Endothelial cell of umbilical vein (primary cell): ENCODE measurements around the gene ITGB3BP. TPM values are rescaled to one million over a fixed set of nuclear protein-coding genes. Genes with fewer than 3 reads are reported as not detected.
"Not testable (repeated sequence)": the region's sequence is repeated elsewhere in the genome, so short reads cannot be mapped to it uniquely, and the experiment has no call there.

Experiments used
- Bru-seq: library from RNA; stranded (reverse); fragments of 400-500 nt; gene quantifications from one replicate; lab custom pipeline; 2021; lab: Mats Ljungman, UMichigan
- BruChase-seq, 2 experiments: library from RNA; stranded (reverse); fragments of 400-500 nt; gene quantifications; one replicate each; lab custom pipeline; 2021; lab: Mats Ljungman, UMichigan
- BruUV-seq: library from RNA; stranded (reverse); fragments of 400-500 nt; replicated peaks from 2 replicates; lab custom pipeline; 2021; lab: Mats Ljungman, UMichigan
- CTCF ChIA-PET: fragments of 300-600, 350-600 bp; sonication (Branson Sonifier 250); formaldehyde crosslinking; loops from one replicate; lab custom pipeline; 2021; ENCODE audit warnings: antibody characterized with exemption, inconsistent platforms; lab: Charles Lee
- POLR2A ChIA-PET: fragments of 300-600, 350-600 bp; sonication (Branson Sonifier 250); formaldehyde crosslinking; loops from one replicate; lab custom pipeline; 2021; ENCODE audit warnings: antibody characterized with exemption, inconsistent platforms; lab: Charles Lee
- DNase-seq: peaks from one replicate; pipeline ENCODE4 v3.0.0-alpha.2; 2011; ENCODE audit warnings: low read depth, low spot score
- FAIRE-seq: peaks from 2 replicates; lab custom pipeline; 2011; peaks lifted over from hg19 to GRCh38; lab: Jason Lieb, UNC
- H2AFZ ChIP-seq: 2 replicates; pipeline ENCODE4 v1.6.0; 2012; ENCODE audit warnings: low read depth, low read length, control low read depth, inconsistent platforms
- H3K27ac ChIP-seq: 2 replicates; pipeline ENCODE4 v1.5.1; 2011; ENCODE audit warnings: low read depth, mild to moderate bottlenecking, control low read depth, low read length, moderate library complexity; ENCODE audit not compliant: insufficient read depth
- H3K27me3 ChIP-seq, 2 experiments: 2 replicates each; pipeline versions ENCODE4 v1.6.0 to v1.6.1; 2011; ENCODE audit warnings: low read length in 2 of 2, mixed read lengths in 1 of 2; ENCODE audit not compliant: control insufficient read depth in 2 of 2, insufficient read depth in 2 of 2
- H3K36me3 ChIP-seq, 2 experiments: 2 replicates in 1 of 2; 3 replicates in 1 of 2; pipeline ENCODE4 v1.5.1; 2011; ENCODE audit warnings: low read length in 2 of 2, mild to moderate bottlenecking in 1 of 2, moderate library complexity in 1 of 2; ENCODE audit not compliant: control insufficient read depth in 2 of 2, insufficient read depth in 2 of 2; ENCODE audit errors: extremely low read depth in 1 of 2
- H3K4me1 ChIP-seq: 3 replicates; pipeline ENCODE4 v1.5.1; 2011; ENCODE audit warnings: mild to moderate bottlenecking, low read length; ENCODE audit not compliant: control insufficient read depth, insufficient read depth; ENCODE audit errors: extremely low read depth
- H3K4me2 ChIP-seq: 2 replicates; pipeline ENCODE4 v1.6.1; 2011; ENCODE audit warnings: low read length, control low read depth, mixed read lengths; ENCODE audit not compliant: insufficient read depth
- H3K4me3 ChIP-seq, 3 experiments: fragments of 200-600 bp in 1 of 3; sonication (generic), shearing (Covaris generic) in 1 of 3; replicated peaks in 1 of 3; 2 replicates each; pipeline ENCODE4 v1.5.1; 2011 to 2016; ENCODE audit warnings: control low read depth in 3 of 3, low read length in 3 of 3, mild to moderate bottlenecking in 2 of 3, inconsistent platforms in 1 of 3, low read depth in 1 of 3, moderate library complexity in 1 of 3; ENCODE audit not compliant: insufficient read depth in 1 of 3
- H3K79me2 ChIP-seq: 2 replicates; pipeline ENCODE4 v1.6.0; 2012; ENCODE audit warnings: low read length, inconsistent platforms; ENCODE audit not compliant: control insufficient read depth, insufficient read depth
- H3K9ac ChIP-seq: replicated peaks from 2 replicates; pipeline ENCODE3; 2011; ENCODE audit warnings: low read length, control low read depth; ENCODE audit not compliant: insufficient read depth; ENCODE audit errors: extremely low read depth
- H3K9me1 ChIP-seq: replicated peaks from 3 replicates; pipeline ENCODE4 v1.6.0; 2011; ENCODE audit warnings: mild to moderate bottlenecking, low read length; ENCODE audit not compliant: control insufficient read depth, insufficient read depth; ENCODE audit errors: extremely low read depth
- H3K9me3 ChIP-seq: replicated peaks from 2 replicates; pipeline ENCODE4 v1.5.1; 2012; ENCODE audit warnings: low read length, inconsistent platforms; ENCODE audit not compliant: control insufficient read depth, insufficient read depth
- H4K20me1 ChIP-seq: replicated peaks from 2 replicates; pipeline ENCODE3; 2011; ENCODE audit warnings: mild to moderate bottlenecking, low read length; ENCODE audit not compliant: control insufficient read depth, insufficient read depth; ENCODE audit errors: extremely low read depth
- CTCF ChIP-seq, 2 donors: IDR thresholded peaks; 1 replicate in 1 of 2; 2 replicates in 1 of 2; pipeline ENCODE4 v1.5.1; 2011; ENCODE audit warnings: low read length in 2 of 2, mild to moderate bottlenecking in 2 of 2, moderate library complexity in 2 of 2, control low read depth in 1 of 2, inconsistent platforms in 1 of 2, low read depth in 1 of 2; ENCODE audit not compliant: insufficient read depth in 1 of 2; ENCODE audit errors: extremely low read depth in 1 of 2
- EZH2 ChIP-seq: IDR thresholded peaks from 2 replicates; pipeline ENCODE4 v1.6.1; 2012; ENCODE audit warnings: borderline replicate concordance, low read depth, mild to moderate bottlenecking, moderate library complexity, low read length, inconsistent platforms; ENCODE audit not compliant: severe bottlenecking
- FOS ChIP-seq: IDR thresholded peaks from 2 replicates; pipeline ENCODE4 v1.6.1; 2011; ENCODE audit warnings: mild to moderate bottlenecking, low read length, moderate library complexity, borderline replicate concordance; ENCODE audit not compliant: insufficient read depth
- GATA2 ChIP-seq: IDR thresholded peaks from 2 replicates; pipeline ENCODE4 v1.7.0; 2011; ENCODE audit warnings: low read depth, mild to moderate bottlenecking, moderate library complexity, mixed read lengths, low read length; ENCODE audit not compliant: insufficient read length, insufficient read depth
- JUN ChIP-seq: IDR thresholded peaks from 2 replicates; pipeline ENCODE4 v1.6.1; 2011; ENCODE audit warnings: borderline replicate concordance, low read depth; ENCODE audit not compliant: insufficient read length, insufficient read depth
- MAX ChIP-seq: IDR thresholded peaks from 2 replicates; pipeline ENCODE4 v1.6.1; 2011; ENCODE audit not compliant: insufficient read depth, insufficient read length
- MYC ChIP-seq: IDR thresholded peaks from one replicate; pipeline ENCODE4 v1.6.1; 2011; ENCODE audit warnings: mild to moderate bottlenecking, low read depth, low read length
- POLR2A ChIP-seq: IDR thresholded peaks from 2 replicates; pipeline ENCODE4 v1.6.1; 2012; ENCODE audit warnings: low read depth, mild to moderate bottlenecking, control low read depth, low read length
- POLR2AphosphoS5 ChIP-seq: IDR thresholded peaks from 2 replicates; pipeline ENCODE4 v1.6.1; 2012; ENCODE audit warnings: low read depth, mild to moderate bottlenecking, control low read depth, low read length, moderate library complexity; ENCODE audit not compliant: insufficient read depth
- dilution Hi-C: fragments of 300-500 bp; cut with MboI; formaldehyde crosslinking; loops from one replicate; pipeline ENCODE4 v1.15.0; 2019; ENCODE audit warnings: low sequenced_read_pairs; ENCODE audit not compliant: extremely low pct_ligation_motif_present
- intact Hi-C: fragments of 100-400 bp; cut with micrococcal nuclease; formaldehyde crosslinking; loops from one replicate; pipeline ENCODE4 v1.10.0; 2022
- long read RNA-seq: library from polyadenylated mRNA; stranded (forward); transcript quantifications from one replicate; pipeline ENCODE4 v2.0.0, GENCODE V29; 2021
- polyA minus RNA-seq, 3 experiments: library from RNA; depleted of rRNA, polyadenylated mRNA; stranded (reverse); fragments of >200 nt; gene quantifications; 1 replicate in 1 of 3; 2 replicates in 2 of 3; pipeline ENCODE4 v1.2.3, GENCODE V29; 2011
- polyA plus RNA-seq, 4 experiments: library from polyadenylated mRNA; depleted of rRNA in 3 of 4; stranded (reverse) in 3 of 4; unstranded in 1 of 4; fragments of >200 nt; gene quantifications; 2 replicates each; pipeline versions ENCODE4 v1.2.1 to v1.2.3, GENCODE V29; 2011 to 2012; ENCODE audit warnings: missing spikeins in 1 of 4
- total RNA-seq: library from RNA; stranded (reverse); gene quantifications from 2 replicates; pipeline ENCODE4 v1.2.3, GENCODE V29; 2021

The ITGB3BP gene
- 24.4 and 26.6 TPM in 2 replicates for total RNA-seq
- 5.0 and 5.3 TPM in 2 replicates for polyA plus RNA-seq
- 15.5 and 17.5 TPM in 2 replicates for polyA plus RNA-seq (2011; cell fraction: cytosol; rRNA removed)
- 21.0 and 31.7 TPM in 2 replicates for polyA plus RNA-seq (2011; cell fraction: nucleus; rRNA removed)
- 16.4 and 31.9 TPM in 2 replicates for polyA plus RNA-seq (2012)
- 4.0 and 6.2 TPM in 2 replicates for polyA minus RNA-seq
- polyA minus RNA-seq (2011; cell fraction: cytosol; rRNA and poly(A)+ RNA removed): 6.8 TPM
- 14.3 and 22.9 TPM in 2 replicates for polyA minus RNA-seq (2011; cell fraction: nucleus; rRNA and poly(A)+ RNA removed)
- percentile 67 among the genes with signal in this experiment for Bru-seq, nascent RNA
- BruChase-seq, experiment 1, labeled RNA remaining after a 6-hour chase: percentile 50 among the genes with signal in this experiment
- percentile 61 among the genes with signal in this experiment for BruChase-seq, experiment 2, labeled RNA remaining after a 2-hour chase
- long read RNA-seq, transcript ITGB3BP-212 (10 exons, 1,285 nt): minor isoform, 5 of 96 reads
- long read RNA-seq, transcript ITGB3BP-201 (9 exons, 948 nt): major isoform, 40 of 96 reads
- long read RNA-seq, partial matches to known transcripts: 4 of 96 reads
- long read RNA-seq, other reads (novel, unspliced or antisense): 43 of 96 reads

- H3K4me1 ChIP-seq: peaks cover 13% of the 10 kb centered on the region
Observed at GRCh38 chr1:63522891-63523728, at the start of gene ITGB3BP, which contains the start of gene EFCAB7. ITGB3BP (minus strand) TSS chr1:63523225; CDS start chr1:63523133, 92 bp downstream. EFCAB7 (plus strand) TSS chr1:63523525; CDS start chr1:63525573, 2,048 bp downstream.

GRCh38 chr1:63572686-63573085 is 49.7 kb upstream of the ITGB3BP start:
- H3K9me3 ChIP-seq, dilution Hi-C loops, FAIRE-seq, H3K9ac ChIP-seq, BruUV-seq, intact Hi-C loops, H3K9me1 ChIP-seq, H3K79me2 ChIP-seq, DNase-seq, POLR2A ChIA-PET, H4K20me1 ChIP-seq, H2AFZ ChIP-seq, H3K27me3 ChIP-seq, H3K36me3 ChIP-seq, H3K4me3 ChIP-seq, H3K27ac ChIP-seq, H3K4me1 ChIP-seq, H3K4me2 ChIP-seq: not testable (repeated sequence)
- CTCF ChIA-PET: interaction anchor here (1.4 kb wide), 1 partner anchor 674 kb away, joined by 3 read pairs; no protein-coding TSS in a partner anchor

More at GRCh38 chr1:63522891-63523728, at the start of gene ITGB3BP, which contains the start of gene EFCAB7:
- Histone ChIP-seq H3K27me3 (no peaks in the 10 kb centered on the region), H3K27ac (peak within 1 kb of the TSS; percentile 82), H3K4me2 (peak within 1 kb of the TSS; percentile 91), H3K9me3 (no peaks in the 10 kb centered on the region), H3K9ac (peak within 1 kb of the TSS; percentile 87), H2AFZ (peak within 1 kb of the TSS; percentile 86), H3K79me2 (peaks cover 11% of the 10 kb centered on the region), H3K9me1 (no peaks in the 10 kb centered on the region), H3K4me3 (peak within 1 kb of the TSS; percentile 55 to 95 (median 75)), H3K36me3 (no peaks in the 10 kb centered on the region), H4K20me1 (no peaks in the 10 kb centered on the region)
- FAIRE-seq: peak; percentile 79
- peak; percentile 91 for DNase-seq
- TF ChIP-seq FOS (no peak), POLR2A (peak; percentile 72), CTCF (IDR thresholded peaks at IDR 0.05; ENCODE audit: extremely low read depth in 1 of 2, insufficient read depth in 1 of 2, low read depth in 1 of 2, low read length in 2 of 2) (no peak), GATA2 (no peak), EZH2 (no peak), JUN (no peak), MAX (no peak), MYC (peak; percentile 51), POLR2AphosphoS5 (peak; percentile 69)
- CTCF ChIA-PET: interaction anchor here (0.8 to 3.4 kb wide), 4 partner anchors 15 to 196 kb away, joined by 3 to 11 read pairs (median 4); no protein-coding TSS in a partner anchor
- intact Hi-C loops: loop anchor here (1.0 to 2.0 kb wide), 2 partner anchors 156 to 196 kb away; partner anchors contain the start of gene ALG6
- POLR2A ChIA-PET: no interaction called here
- no TSS peak for BruUV-seq
- dilution Hi-C loops: no loop called here
